ENCODE measurements around the gene PIK3CG. TPM values are rescaled to one million over a fixed set of nuclear protein-coding genes. Genes with fewer than 3 reads are reported as not detected.

PIK3CG gene
- total RNA-seq, 2 experiments from 2014 or later, result 26.8 to 27.0 TPM

DNA sequence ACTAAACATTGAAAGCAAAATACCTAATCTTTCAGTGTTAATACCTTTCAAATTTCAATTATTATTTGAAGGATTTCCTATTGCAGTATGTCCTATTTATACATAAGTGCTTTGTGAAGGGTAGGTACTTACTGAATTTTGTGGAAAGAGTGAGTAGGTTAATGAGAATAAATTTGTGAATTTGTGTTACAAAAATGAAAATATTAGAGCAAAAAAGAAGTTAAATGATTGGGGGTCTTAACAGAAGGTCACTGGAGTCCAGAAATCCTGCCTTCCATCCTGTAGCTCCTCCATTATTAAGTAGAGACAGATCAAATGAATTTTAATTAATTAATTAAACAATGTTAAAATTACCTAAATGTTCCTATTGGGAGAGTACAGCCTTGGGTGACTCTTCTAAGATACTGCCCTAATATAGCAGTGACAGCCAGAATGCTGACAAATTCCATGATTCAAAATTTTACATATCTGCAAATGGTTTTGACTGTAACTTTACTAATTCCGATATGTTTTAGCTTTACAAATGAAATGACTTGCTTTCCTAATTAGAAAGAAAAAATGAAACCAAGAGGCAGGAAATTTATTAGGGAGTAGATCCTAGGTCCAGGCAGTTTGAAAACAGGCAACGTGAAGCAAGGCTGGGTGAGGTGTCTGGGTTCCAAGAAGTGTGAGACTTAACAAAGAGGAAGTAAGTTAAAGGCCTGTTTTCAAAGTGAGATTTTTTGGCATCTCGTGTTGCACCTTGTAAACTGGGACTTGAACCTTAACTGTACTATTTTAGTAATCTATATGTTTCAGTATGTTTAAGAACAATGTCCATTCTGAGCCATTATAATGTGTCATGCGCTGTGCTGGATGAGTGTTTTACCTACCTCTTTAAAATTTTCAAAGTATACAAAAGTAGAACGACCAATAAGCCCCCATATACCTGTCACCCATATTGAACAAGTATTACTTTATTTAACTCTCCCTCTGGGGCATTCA, 1.5 kb downstream of the PIK3CG start:
- DNase-seq (no peak), ATAC-seq (peak; percentile 10)
- peak overlapping the region; percentile 91 for H3K4me3 Mint-ChIP-seq
- ChIA-PET CTCF (no interaction called here), POLR2A (no interaction called here)
- TF ChIP-seq, protein P1, sequence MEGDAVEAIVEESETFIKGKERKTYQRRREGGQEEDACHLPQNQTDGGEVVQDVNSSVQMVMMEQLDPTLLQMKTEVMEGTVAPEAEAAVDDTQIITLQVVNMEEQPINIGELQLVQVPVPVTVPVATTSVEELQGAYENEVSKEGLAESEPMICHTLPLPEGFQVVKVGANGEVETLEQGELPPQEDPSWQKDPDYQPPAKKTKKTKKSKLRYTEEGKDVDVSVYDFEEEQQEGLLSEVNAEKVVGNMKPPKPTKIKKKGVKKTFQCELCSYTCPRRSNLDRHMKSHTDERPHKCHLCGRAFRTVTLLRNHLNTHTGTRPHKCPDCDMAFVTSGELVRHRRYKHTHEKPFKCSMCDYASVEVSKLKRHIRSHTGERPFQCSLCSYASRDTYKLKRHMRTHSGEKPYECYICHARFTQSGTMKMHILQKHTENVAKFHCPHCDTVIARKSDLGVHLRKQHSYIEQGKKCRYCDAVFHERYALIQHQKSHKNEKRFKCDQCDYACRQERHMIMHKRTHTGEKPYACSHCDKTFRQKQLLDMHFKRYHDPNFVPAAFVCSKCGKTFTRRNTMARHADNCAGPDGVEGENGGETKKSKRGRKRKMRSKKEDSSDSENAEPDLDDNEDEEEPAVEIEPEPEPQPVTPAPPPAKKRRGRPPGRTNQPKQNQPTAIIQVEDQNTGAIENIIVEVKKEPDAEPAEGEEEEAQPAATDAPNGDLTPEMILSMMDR (IDR thresholded peaks at IDR 0.05), result no peak
- no peaks in the 10 kb centered on the region for H3K27me3 Mint-ChIP-seq
- peaks cover 4% of the 10 kb centered on the region for H3K9me3 Mint-ChIP-seq
- peak overlapping the region; percentile 95 for H3K27ac Mint-ChIP-seq
- peaks cover 41% of the 10 kb centered on the region for H3K36me3 Mint-ChIP-seq (ENCODE audit: low read depth)
- intact Hi-C loops (cut with micrococcal nuclease), result no loop called here
- H3K4me1 Mint-ChIP-seq (ENCODE audit: low read depth), result peaks cover 73% of the 10 kb centered on the region

DNA sequence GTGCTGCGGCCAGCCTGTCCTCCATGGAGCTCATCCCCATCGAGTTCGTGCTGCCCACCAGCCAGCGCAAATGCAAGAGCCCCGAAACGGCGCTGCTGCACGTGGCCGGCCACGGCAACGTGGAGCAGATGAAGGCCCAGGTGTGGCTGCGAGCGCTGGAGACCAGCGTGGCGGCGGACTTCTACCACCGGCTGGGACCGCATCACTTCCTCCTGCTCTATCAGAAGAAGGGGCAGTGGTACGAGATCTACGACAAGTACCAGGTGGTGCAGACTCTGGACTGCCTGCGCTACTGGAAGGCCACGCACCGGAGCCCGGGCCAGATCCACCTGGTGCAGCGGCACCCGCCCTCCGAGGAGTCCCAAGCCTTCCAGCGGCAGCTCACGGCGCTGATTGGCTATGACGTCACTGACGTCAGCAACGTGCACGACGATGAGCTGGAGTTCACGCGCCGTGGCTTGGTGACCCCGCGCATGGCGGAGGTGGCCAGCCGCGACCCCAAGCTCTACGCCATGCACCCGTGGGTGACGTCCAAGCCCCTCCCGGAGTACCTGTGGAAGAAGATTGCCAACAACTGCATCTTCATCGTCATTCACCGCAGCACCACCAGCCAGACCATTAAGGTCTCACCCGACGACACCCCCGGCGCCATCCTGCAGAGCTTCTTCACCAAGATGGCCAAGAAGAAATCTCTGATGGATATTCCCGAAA, 2.7 kb downstream of the PIK3CG start:
- H3K9me3 Mint-ChIP-seq, result peaks cover 4% of the 10 kb centered on the region
- ChIA-PET CTCF (no interaction called here), POLR2A (interaction anchor here (0.6 kb wide), 1 partner anchor 33 kb away, joined by 4 read pairs; no protein-coding TSS in a partner anchor)
- H3K4me3 Mint-ChIP-seq, result no peak overlapping the region
- ATAC-seq (no peak), DNase-seq (no peak)
- peaks cover 50% of the 10 kb centered on the region for H3K36me3 Mint-ChIP-seq (ENCODE audit: low read depth)
- intact Hi-C loops (cut with micrococcal nuclease), result no loop called here
- no peak overlapping the region for H3K27ac Mint-ChIP-seq
- peaks cover 73% of the 10 kb centered on the region for H3K4me1 Mint-ChIP-seq (ENCODE audit: low read depth)
- no peaks in the 10 kb centered on the region for H3K27me3 Mint-ChIP-seq
- TF ChIP-seq, protein P1 (IDR thresholded peaks at IDR 0.05), result no peak

DNA sequence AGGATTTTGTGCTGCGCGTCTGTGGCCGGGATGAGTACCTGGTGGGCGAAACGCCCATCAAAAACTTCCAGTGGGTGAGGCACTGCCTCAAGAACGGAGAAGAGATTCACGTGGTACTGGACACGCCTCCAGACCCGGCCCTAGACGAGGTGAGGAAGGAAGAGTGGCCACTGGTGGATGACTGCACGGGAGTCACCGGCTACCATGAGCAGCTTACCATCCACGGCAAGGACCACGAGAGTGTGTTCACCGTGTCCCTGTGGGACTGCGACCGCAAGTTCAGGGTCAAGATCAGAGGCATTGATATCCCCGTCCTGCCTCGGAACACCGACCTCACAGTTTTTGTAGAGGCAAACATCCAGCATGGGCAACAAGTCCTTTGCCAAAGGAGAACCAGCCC, 3.3 kb downstream of the PIK3CG start:
- intact Hi-C loops (cut with micrococcal nuclease), result no loop called here
- Mint-ChIP-seq H3K9me3 (peaks cover 4% of the 10 kb centered on the region), H3K27ac (no peak overlapping the region), H3K36me3 (ENCODE audit: low read depth) (peaks cover 55% of the 10 kb centered on the region), H3K27me3 (no peaks in the 10 kb centered on the region), H3K4me3 (no peak overlapping the region), H3K4me1 (ENCODE audit: low read depth) (peaks cover 72% of the 10 kb centered on the region)
- DNase-seq (no peak), ATAC-seq (no peak)
- ChIA-PET POLR2A (interaction anchor here (1.0 to 1.3 kb wide), 2 partner anchors 32 to 90 kb away, joined by 3 to 4 read pairs; no protein-coding TSS in a partner anchor), CTCF (no interaction called here)
- TF ChIP-seq, protein P1 (IDR thresholded peaks at IDR 0.05), result no peak

DNA sequence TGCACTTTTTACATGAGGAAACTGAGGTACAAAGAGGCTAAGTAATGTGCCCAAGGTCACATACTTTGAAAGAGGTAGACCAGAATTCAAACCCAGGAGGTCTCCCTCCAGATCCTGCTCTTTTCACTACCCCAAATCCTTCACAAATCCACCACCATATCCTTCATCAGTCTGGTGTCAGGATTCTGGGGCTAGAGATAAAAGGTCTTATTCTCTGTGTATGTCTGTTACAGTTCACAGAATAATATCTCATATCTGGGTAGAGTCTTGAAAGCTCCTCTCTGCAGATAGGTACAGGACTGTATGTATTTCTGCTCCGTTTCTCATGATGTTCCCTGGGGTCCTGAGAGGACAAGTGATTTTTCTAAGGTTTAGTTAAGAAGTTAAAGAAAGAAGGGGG, 4.9 kb downstream of the PIK3CG start:
- intact Hi-C loops (cut with micrococcal nuclease), result loop anchor here (5.0 kb wide), 2 partner anchors 47 to 297 kb away; partner anchors contain the start of gene HBP1
- Mint-ChIP-seq H3K36me3 (ENCODE audit: low read depth) (peaks cover 69% of the 10 kb centered on the region), H3K4me1 (ENCODE audit: low read depth) (peaks cover 70% of the 10 kb centered on the region), H3K9me3 (peaks cover 4% of the 10 kb centered on the region), H3K4me3 (peak overlapping the region; percentile 48), H3K27me3 (no peaks in the 10 kb centered on the region), H3K27ac (peak overlapping the region; percentile 76)
- CTCF ChIA-PET, result no interaction called here
- POLR2A ChIA-PET, result interaction anchor here (1.5 kb wide), 1 partner anchor 11 kb away, joined by 3 read pairs; no protein-coding TSS in a partner anchor
- DNase-seq (no peak), ATAC-seq (no peak)
- TF ChIP-seq, protein P1 (IDR thresholded peaks at IDR 0.05), result no peak

All from activated CD8-positive, alpha-beta T cell treated with anti-CD3 and anti-CD28 coated beads for 36 hours (primary cell).